CD14-positive monocyte (primary cell): ENCODE data around the gene CBX6. TPM values are rescaled to one million over a fixed set of nuclear protein-coding genes. Genes with fewer than 3 reads are reported as not detected.

Source experiments
- DNase-seq, 3 donors: peaks; one replicate each; pipeline ENCODE4 v3.0.0-alpha.2; 2011 to 2022
- H2AFZ ChIP-seq: 2 replicates; pipeline ENCODE4 v1.6.0; 2012; ENCODE audit warnings: mild to moderate bottlenecking, low read depth, low read length, inconsistent platforms; ENCODE audit not compliant: insufficient read depth, poor library complexity, severe bottlenecking
- H3K27ac ChIP-seq, 2 donors: 1 replicate in 1 of 2; 2 replicates in 1 of 2; pipeline ENCODE4 v1.5.1; 2012 to 2013; ENCODE audit warnings: low read length in 2 of 2, control low read depth in 1 of 2, inconsistent platforms in 1 of 2, low read depth in 1 of 2, mild to moderate bottlenecking in 1 of 2
- H3K27me3 ChIP-seq, 2 donors: one replicate each; pipeline versions ENCODE4 v1.6.0 to v1.6.1; 2011 to 2013; ENCODE audit warnings: low read length in 2 of 2; ENCODE audit not compliant: control insufficient read depth in 2 of 2, insufficient read depth in 2 of 2
- H3K36me3 ChIP-seq, 2 donors: replicated peaks in 1 of 2; 1 replicate in 1 of 2; 2 replicates in 1 of 2; pipeline versions ENCODE4 v1.5.1 to v1.6.1; 2012 to 2013; ENCODE audit warnings: low read length in 2 of 2, control low read depth in 1 of 2, inconsistent platforms in 1 of 2, mild to moderate bottlenecking in 1 of 2; ENCODE audit not compliant: insufficient read depth in 2 of 2, control insufficient read depth in 1 of 2
- H3K4me1 ChIP-seq, 2 donors: 1 replicate in 1 of 2; 2 replicates in 1 of 2; pipeline versions ENCODE4 v1.5.1 to v1.6.1; 2012 to 2013; ENCODE audit warnings: low read length in 2 of 2, control low read depth in 1 of 2, inconsistent platforms in 1 of 2, mild to moderate bottlenecking in 1 of 2, moderate library complexity in 1 of 2; ENCODE audit not compliant: insufficient read depth in 2 of 2, control insufficient read depth in 1 of 2
- H3K4me2 ChIP-seq: replicated peaks from 2 replicates; pipeline ENCODE3; 2012; ENCODE audit warnings: low read length, moderate library complexity, mild to moderate bottlenecking; ENCODE audit not compliant: poor library complexity, severe bottlenecking; ENCODE audit errors: extremely low read depth
- H3K4me3 ChIP-seq, 3 experiments: fragments of 200-600 bp in 1 of 3; sonication (generic) in 1 of 3; replicated peaks in 1 of 3; 1 replicate in 2 of 3; 2 replicates in 1 of 3; pipeline ENCODE4 v1.5.1; 2011 to 2013; ENCODE audit warnings: low read length in 3 of 3, mild to moderate bottlenecking in 3 of 3, control low read depth in 2 of 3, low read depth in 2 of 3, inconsistent platforms in 1 of 3, moderate library complexity in 1 of 3
- H3K79me2 ChIP-seq: 2 replicates; pipeline ENCODE4 v1.6.0; 2012; ENCODE audit warnings: mild to moderate bottlenecking, control low read depth, inconsistent platforms, low read length, moderate library complexity; ENCODE audit not compliant: insufficient read depth
- H3K9ac ChIP-seq: 2 replicates; pipeline ENCODE4 v1.6.0; 2017; ENCODE audit warnings: low read length, mild to moderate bottlenecking; ENCODE audit not compliant: insufficient read depth, poor library complexity, severe bottlenecking
- H3K9me3 ChIP-seq, 2 donors: replicated peaks in 1 of 2; 1 replicate in 1 of 2; 2 replicates in 1 of 2; pipeline versions ENCODE4 v1.5.1 to v1.6.1; 2012 to 2013; ENCODE audit warnings: low read length in 2 of 2, control low read depth in 1 of 2; ENCODE audit not compliant: control insufficient read depth in 1 of 2, insufficient read depth in 1 of 2
- H4K20me1 ChIP-seq: 2 replicates; pipeline ENCODE4 v1.6.0; 2012; ENCODE audit warnings: mild to moderate bottlenecking, low read length, control low read depth, moderate library complexity; ENCODE audit not compliant: insufficient read depth
- H3K27ac Mint-ChIP-seq, 7 donors: one replicate each; pipeline ENCODE4 v1.8.0; 2020; ENCODE audit warnings: mild to moderate bottlenecking in 7 of 7, mixed read lengths in 7 of 7, moderate library complexity in 6 of 7, inconsistent platforms in 2 of 7
- H3K27me3 Mint-ChIP-seq, 3 donors: one replicate each; pipeline ENCODE4 v1.8.0; 2021 to 2022; ENCODE audit warnings: low read depth in 3 of 3, mild to moderate bottlenecking in 3 of 3, mixed read lengths in 3 of 3, moderate library complexity in 3 of 3, inconsistent platforms in 1 of 3
- H3K36me3 Mint-ChIP-seq, 2 donors: one replicate each; pipeline ENCODE4 v1.8.0; 2020; ENCODE audit warnings: mixed read lengths in 2 of 2, inconsistent platforms in 1 of 2, mild to moderate bottlenecking in 1 of 2
- H3K4me1 Mint-ChIP-seq: one replicate; pipeline ENCODE4 v1.8.0; 2020; ENCODE audit warnings: mild to moderate bottlenecking, mixed read lengths
- H3K4me3 Mint-ChIP-seq, 2 donors: one replicate each; pipeline ENCODE4 v1.8.0; 2020; ENCODE audit warnings: mild to moderate bottlenecking in 2 of 2, mixed read lengths in 2 of 2, moderate library complexity in 1 of 2
- H3K9me3 Mint-ChIP-seq, 7 donors: one replicate each; pipeline ENCODE4 v1.8.0; 2020 to 2022; ENCODE audit warnings: mixed read lengths in 7 of 7, mild to moderate bottlenecking in 6 of 7, moderate library complexity in 6 of 7, inconsistent platforms in 2 of 7
- CTCF ChIP-seq: fragments of 200-600 bp; IDR thresholded peaks from one replicate; pipeline ENCODE4 v1.8.0; 2022; ENCODE audit warnings: antibody characterized with exemption, mild to moderate bottlenecking
- WGBS: methylation state at CpG from one replicate; pipeline ENCODE4 v1.1.5; 2013; ENCODE audit warnings: missing lambda C conversion rate; ENCODE audit not compliant: insufficient coverage; 5-methylcytosine and 5-hydroxymethylcytosine counted together
- intact Hi-C, 2 donors: fragments of 100-400 bp; cut with micrococcal nuclease; formaldehyde crosslinking; loops; one replicate each; pipeline versions ENCODE4 v1.15.0 to v1.15.1; 2023
- polyA plus RNA-seq, 3 donors: library from polyadenylated mRNA; depleted of rRNA in 1 of 3; unstranded in 2 of 3; stranded (reverse) in 1 of 3; fragments of 300-500 nt in 2 of 3; fragments of >200 nt in 1 of 3; fragmentation: Illumina TruSeq in 2 of 3; gene quantifications; 1 replicate in 2 of 3; 2 replicates in 1 of 3; pipeline ENCODE4 v1.2.3, GENCODE V29; 2012 to 2021

CBX6 gene
- polyA plus RNA-seq, 3 donors: 2.1 to 26.7 (median 5.0) TPM

DNA sequence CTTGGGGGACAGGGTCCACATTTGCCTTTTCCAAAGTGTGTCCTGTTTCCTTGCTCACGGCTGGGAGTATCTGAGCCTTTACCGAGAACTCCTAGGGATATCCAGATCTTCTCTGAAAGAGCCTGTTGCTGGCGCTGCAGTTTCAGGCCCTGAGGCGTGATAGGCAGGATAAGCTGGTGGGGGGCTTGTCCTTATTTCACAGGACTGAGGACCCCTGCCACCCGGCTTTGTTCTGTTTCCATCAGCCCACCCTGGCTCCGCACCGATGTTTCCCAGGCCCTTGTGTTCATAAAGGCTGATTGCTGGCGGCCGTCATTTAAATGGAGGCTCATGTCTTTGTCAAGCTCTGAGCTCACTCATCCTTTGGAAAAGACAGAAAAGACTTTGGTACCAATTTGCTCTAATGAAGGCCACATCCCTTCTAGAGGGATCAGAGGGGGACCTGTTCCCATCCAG is 18.8 kb downstream of the CBX6 start:
- peaks cover 8 to 25% (median 18%) of the 10 kb centered on the region in 3 donors for H3K27me3 Mint-ChIP-seq
- intact Hi-C loops: no loop called here
- H3K4me1 ChIP-seq: no peaks in the 10 kb centered on the region
- no peaks in the 10 kb centered on the region for H3K36me3 Mint-ChIP-seq
- H3K4me2 ChIP-seq: no peak overlapping the region
- no peaks in the 10 kb centered on the region for H3K4me1 Mint-ChIP-seq
- H3K36me3 ChIP-seq: no peaks in the 10 kb centered on the region
- H3K9ac ChIP-seq: no peak overlapping the region
- no peak overlapping the region for H3K27ac ChIP-seq
- H4K20me1 ChIP-seq: no peaks in the 10 kb centered on the region
- H3K4me3 ChIP-seq: no peak overlapping the region
- no peak overlapping the region for H2AFZ ChIP-seq
- 93% methylated on average over 9 of the region's 9 CpGs for WGBS
- H3K9me3 Mint-ChIP-seq: peaks cover 0 to 2% (median 0%) of the 10 kb centered on the region in 7 donors
- no peak for DNase-seq
- no peak for TF ChIP-seq CTCF
- no peaks in the 10 kb centered on the region for H3K9me3 ChIP-seq
- H3K79me2 ChIP-seq: no peaks in the 10 kb centered on the region
- H3K4me3 Mint-ChIP-seq: no peak overlapping the region
- no peak overlapping the region for H3K27ac Mint-ChIP-seq
- H3K27me3 ChIP-seq: no peaks in the 10 kb centered on the region

GRCh38 chr22:38852522-38852921 is 19.5 kb downstream of the CBX6 start:
- no peaks in the 10 kb centered on the region for H3K4me1 ChIP-seq
- H3K4me2 ChIP-seq: no peak overlapping the region
- Mint-ChIP-seq H3K9me3 (peaks cover 0 to 2% (median 0%) of the 10 kb centered on the region in 7 donors), H3K4me1 (no peaks in the 10 kb centered on the region), H3K27me3 (peaks cover 14 to 27% (median 19%) of the 10 kb centered on the region in 3 donors), H3K27ac (no peak overlapping the region), H3K36me3 (no peaks in the 10 kb centered on the region), H3K4me3 (no peak overlapping the region)
- H3K36me3 ChIP-seq: no peaks in the 10 kb centered on the region
- WGBS: no CpG with 5 or more reads among the region's 1 CpG
- H4K20me1 ChIP-seq: no peaks in the 10 kb centered on the region
- H3K9me3 ChIP-seq: no peaks in the 10 kb centered on the region
- no peaks in the 10 kb centered on the region for H3K79me2 ChIP-seq
- no peak for DNase-seq
- no peaks in the 10 kb centered on the region for H3K27me3 ChIP-seq
- no peak for TF ChIP-seq CTCF
- no peak overlapping the region for H3K9ac ChIP-seq
- intact Hi-C loops: no loop called here
- H3K27ac ChIP-seq: no peak overlapping the region
- no peak overlapping the region for H3K4me3 ChIP-seq
- no peak overlapping the region for H2AFZ ChIP-seq
